NCI-H82 treated with DMSO at 0.1 percent for 48 hours (cell line): Measurements from ENCODE around the gene OR4D6.
"Not testable (repeated sequence)": the region's sequence is repeated elsewhere in the genome, so short reads cannot be mapped to it uniquely, and the experiment has no call there.

ENCODE experiments used
- DNase-seq: peaks from one replicate; lab custom pipeline; 2025; ENCODE audit not compliant: unreplicated experiment; lab: John Stamatoyannopoulos, UW

OR4D6 gene

GRCh38 chr11:59456661-59457060 is at the start of gene OR4D6:
Gene OR4D6, plus strand, starts transcription at chr11:59456961. Its CDS starts 0 bp downstream, at chr11:59456961.
- no peak for DNase-seq

- no peak for DNase-seq
These were observed 43.1 kb upstream of the OR4D6 start for GRCh38 chr11:59413646-59414045.

- no peak for DNase-seq
These were observed 41.6 kb upstream of the OR4D6 start for GRCh38 chr11:59415111-59415510.

GRCh38 chr11:59416613-59417012 is 40.1 kb upstream of the OR4D6 start:
- no peak for DNase-seq

GRCh38 chr11:59417023-59417422 is 39.7 kb upstream of the OR4D6 start:
- no peak for DNase-seq

- DNase-seq: peak; percentile 37
These were observed 38.6 kb upstream of the OR4D6 start for GRCh38 chr11:59418156-59418555.

- DNase-seq: no peak
These were observed 32.9 kb upstream of the OR4D6 start for GRCh38 chr11:59423835-59424234.

- no peak for DNase-seq
These were observed 31.6 kb upstream of the OR4D6 start for GRCh38 chr11:59425131-59425530.

- DNase-seq: no peak
These were observed 30.2 kb upstream of the OR4D6 start, which contains the start of gene OR5A2 for GRCh38 chr11:59426361-59427067. Gene OR5A2, minus strand, starts transcription at chr11:59426413. Its CDS starts 3,460 bp downstream, at chr11:59422953.

- DNase-seq: no peak
These were observed 29.7 kb upstream of the OR4D6 start for GRCh38 chr11:59427068-59427382.

GRCh38 chr11:59429924-59430516 is 26.7 kb upstream of the OR4D6 start:
- peak; percentile 11 for DNase-seq

GRCh38 chr11:59436169-59436568 is 20.6 kb upstream of the OR4D6 start, which contains the start of gene OR5A1:
Gene OR5A1, plus strand, starts transcription at chr11:59436469. Its CDS starts 6,700 bp downstream, at chr11:59443169.
- no peak for DNase-seq

- DNase-seq: peak; percentile 78
These were observed 19.0 kb upstream of the OR4D6 start for GRCh38 chr11:59437770-59438169.

GRCh38 chr11:59445624-59446023 is 11.1 kb upstream of the OR4D6 start:
- DNase-seq: not testable (repeated sequence)

GRCh38 chr11:59448484-59448883 is 8.3 kb upstream of the OR4D6 start:
- DNase-seq: no peak

- DNase-seq: no peak
These were observed 3.2 kb downstream of the OR4D6 start for GRCh38 chr11:59459916-59460315.

- no peak for DNase-seq
These were observed 6.5 kb downstream of the OR4D6 start for GRCh38 chr11:59463190-59463641.

- DNase-seq: no peak
These were observed 16.3 kb downstream of the OR4D6 start, which contains the start of gene OR4D10 for GRCh38 chr11:59473015-59473414. Gene OR4D10, plus strand, starts transcription at chr11:59473315. Its CDS starts 4,115 bp downstream, at chr11:59477430.

GRCh38 chr11:59475176-59475575 is 18.4 kb downstream of the OR4D6 start:
- DNase-seq: no peak

- DNase-seq: no peak
These were observed 23.1 kb downstream of the OR4D6 start for GRCh38 chr11:59479906-59480305.

GRCh38 chr11:59480359-59480758 is 23.6 kb downstream of the OR4D6 start:
- DNase-seq: no peak

- no peak for DNase-seq
These were observed 45.2 kb downstream of the OR4D6 start for GRCh38 chr11:59501931-59502330.
